Activated CD4-positive, alpha-beta T cell treated with anti-CD3 and anti-CD28 coated beads, Interleukin-10, Interleukin-2, amounts not matched to agents 100 ng/mL and 50 ng/mL, durations not matched to agents 16 hours and 8 hours (primary cell): ENCODE measurements around the gene METTL21C.

ENCODE experiments used
- DNase-seq: peaks from one replicate; pipeline ENCODE4 v3.0.0-alpha.2; 2020

The METTL21C gene

DNA sequence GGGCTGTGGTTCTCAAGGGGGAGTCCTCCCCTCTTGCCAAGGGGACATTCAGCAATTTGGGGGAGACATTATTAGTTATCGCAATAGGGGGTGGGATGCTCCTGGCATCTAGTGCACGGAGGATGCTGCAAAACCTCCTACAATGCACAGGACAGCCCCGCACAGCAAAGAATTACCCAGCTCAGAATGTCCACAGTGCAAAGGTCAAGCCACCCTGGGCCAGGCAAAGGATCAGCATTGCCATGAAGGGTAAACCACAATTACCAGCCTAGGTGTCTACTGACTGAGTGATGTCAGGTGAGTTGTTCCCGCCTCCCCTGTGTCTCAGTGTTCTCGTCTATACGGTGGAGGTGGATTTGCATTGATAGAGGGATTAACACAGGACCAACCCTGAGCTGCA lies 2.4 kb upstream of the METTL21C start:
- no peak for DNase-seq

DNA sequence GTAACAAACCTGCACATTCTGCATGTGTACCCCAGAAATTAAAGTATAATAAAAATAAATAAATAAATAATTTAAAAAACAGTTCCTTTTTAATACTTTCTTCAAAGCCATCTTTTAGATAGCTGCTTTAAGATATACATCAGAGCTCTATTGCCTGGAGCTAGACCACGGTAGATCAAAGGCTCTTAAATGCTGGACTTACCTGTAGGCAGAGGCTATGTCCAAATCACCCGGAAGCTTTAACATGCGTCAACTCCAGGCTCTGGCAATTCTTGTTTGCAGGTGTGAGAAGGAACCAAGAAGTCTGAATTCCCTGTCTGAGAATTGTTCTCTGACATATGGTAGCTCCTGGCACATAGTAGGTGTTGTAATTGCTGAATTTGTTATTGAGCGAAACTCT lies 1.6 kb upstream of the METTL21C start:
- DNase-seq, result no peak

DNA sequence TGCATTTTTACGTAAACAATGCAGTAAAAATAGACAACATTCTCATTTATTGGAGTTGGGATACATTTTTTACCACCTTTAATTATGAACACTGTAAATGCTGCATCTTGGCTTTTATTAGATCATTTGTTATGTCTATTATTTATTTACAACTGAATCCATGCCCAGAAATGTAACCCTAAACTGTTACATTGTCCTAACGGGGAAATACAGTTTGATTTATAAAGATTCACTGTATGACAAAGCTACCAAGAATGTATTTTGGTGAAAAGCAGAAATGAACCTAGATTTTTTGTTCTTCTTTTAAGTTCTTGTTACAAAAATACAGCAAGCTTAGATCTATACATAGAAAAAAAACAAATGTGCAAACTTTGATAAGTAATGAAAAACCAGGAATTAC lies 1.1 kb downstream of the METTL21C start:
- no peak for DNase-seq

DNA sequence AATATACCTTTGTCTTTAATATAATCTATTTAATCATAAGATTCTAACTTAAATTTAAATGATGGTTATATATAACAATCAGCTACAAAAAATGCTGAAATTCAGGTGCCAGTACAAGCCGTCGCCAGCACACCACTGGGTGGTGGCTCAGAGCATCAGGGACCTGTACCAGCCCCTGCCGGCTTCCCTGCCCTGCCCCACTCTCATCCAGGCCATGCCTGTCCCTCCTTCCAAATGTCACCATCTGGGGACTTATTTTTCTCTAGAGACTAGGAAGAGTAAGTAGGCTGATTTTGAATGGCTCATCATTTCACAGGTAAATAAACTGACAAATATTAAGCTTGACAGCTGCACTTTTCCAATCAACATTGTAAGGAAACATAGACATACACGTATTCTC lies 1.6 kb downstream of the METTL21C start:
- DNase-seq, result no peak

DNA sequence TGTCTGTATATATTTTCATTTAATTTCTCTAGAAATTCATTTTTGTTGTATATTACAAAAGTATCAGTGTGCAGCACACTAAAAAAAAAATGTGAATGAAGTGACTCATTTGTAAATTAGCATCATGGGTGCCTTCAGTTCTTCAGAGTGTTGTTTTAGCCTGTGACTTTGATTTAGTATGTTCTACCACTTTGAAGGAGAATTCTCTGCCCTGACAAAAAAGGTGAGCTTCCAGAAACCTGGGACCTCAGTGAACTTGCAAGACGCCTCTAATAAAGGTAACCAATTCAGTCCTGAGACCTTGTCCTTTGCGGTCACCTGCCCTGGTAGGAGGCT lies 2.4 kb downstream of the METTL21C start:
- no peak for DNase-seq

DNA sequence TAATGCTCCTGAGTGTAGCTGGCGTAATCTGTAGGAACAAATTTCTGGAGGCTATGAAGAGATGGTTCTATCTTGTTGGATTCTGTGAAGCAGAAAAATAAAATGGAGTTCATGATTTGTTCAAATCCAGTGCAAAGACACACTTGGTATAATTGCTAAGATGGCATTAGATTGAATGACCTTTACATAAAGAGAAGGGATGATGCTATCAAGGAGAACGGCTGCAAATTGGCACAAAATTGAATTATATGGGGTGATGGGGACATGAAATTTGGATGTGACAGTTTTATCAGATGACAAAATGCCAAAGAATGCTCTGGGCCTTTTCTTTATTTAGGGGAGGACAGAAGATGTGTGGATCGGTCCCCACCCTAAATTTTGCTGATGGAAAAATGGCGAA lies 4.0 kb downstream of the METTL21C start:
- no peak for DNase-seq

DNA sequence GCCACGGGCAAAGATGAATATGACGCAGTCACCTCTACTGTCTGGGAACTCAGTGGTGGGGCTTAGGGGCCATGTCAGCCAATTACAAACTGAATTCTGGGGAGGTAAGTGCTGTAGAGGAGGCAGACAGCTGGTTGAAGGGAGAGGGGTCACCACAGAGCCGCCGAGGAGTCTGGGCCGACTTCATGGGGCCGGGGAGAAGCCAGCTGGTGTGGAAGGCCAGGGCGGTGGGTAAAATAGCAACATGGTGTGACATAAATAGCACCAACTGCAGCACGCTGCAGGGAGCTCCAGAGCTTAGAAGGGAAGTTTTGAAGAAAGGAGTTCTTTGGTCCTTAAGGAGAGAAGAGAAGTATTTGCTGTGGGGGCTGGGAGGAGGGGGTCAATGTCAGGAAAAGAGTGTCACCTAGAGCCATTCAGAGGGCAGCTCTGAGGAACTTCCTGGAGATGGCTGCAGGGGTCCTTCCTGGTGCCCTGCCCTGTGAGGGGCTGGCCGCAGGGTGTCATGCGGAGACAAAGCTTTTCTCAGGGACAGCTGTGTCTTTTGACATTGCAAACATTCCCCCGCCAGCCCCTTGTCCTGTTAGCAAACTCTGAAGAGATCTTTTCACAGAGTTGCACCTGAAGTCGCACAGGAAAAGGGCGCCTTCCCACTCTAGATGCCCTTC lies 6.4 kb downstream of the METTL21C start:
- no peak for DNase-seq

DNA sequence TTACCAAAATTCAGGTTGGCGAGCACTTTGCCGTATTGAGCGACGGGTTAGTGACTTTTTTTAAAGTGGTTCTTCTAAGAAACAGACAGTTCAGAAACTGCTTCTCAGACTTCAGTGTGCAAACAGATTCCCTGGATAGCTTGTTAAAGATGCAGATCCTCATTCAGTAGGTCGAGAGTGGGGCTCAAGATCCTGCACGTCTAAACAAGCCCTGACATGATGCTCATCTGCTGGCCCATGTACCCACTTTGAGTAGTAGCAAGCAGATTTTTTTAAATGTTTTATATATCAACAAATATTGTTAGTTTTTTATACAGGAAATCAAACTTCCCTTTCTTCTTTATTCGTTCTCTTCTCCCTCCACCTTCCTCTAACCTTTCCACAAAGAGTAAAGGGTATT lies 7.3 kb downstream of the METTL21C start:
- DNase-seq, result no peak

DNA sequence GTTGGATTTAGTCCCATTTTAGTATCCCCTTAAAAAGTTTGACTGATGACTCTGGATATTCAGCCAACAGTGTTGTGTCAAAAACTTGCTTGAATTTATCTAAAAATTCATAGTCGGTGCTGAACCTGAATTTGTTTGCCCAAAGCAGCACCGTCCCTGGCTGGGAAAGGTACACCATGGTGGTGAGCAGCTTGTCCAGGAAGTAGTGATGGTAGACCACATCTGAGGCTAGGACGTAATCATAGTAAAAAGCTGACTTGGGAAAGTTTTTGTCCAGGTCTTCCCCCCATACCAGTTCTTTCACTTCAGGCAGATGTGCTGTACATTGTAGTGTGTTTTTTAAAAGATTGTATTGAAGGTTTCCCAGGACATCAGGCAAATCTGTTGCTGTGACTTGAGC lies 8.8 kb downstream of the METTL21C start:
- peak; percentile 9 for DNase-seq

DNA sequence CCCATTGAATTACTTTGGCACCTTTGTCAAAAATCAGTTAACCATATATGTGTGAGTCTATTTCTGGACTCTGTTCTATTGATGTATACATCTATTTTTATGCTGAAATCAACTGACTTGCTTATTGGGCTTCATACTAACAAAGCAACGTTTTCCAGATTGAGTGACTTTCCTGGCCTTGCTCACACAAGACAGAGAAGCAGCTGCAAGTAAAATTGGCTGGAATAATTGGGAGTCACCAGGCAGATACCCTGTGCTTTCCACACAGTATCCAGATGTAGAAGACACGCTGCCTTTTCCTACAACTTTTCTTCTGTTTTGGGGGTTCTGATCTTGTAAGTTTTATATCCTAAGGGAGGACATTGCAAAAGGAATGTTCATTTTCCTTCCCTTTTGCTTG lies 11.2 kb downstream of the METTL21C start:
- DNase-seq, result no peak

DNA sequence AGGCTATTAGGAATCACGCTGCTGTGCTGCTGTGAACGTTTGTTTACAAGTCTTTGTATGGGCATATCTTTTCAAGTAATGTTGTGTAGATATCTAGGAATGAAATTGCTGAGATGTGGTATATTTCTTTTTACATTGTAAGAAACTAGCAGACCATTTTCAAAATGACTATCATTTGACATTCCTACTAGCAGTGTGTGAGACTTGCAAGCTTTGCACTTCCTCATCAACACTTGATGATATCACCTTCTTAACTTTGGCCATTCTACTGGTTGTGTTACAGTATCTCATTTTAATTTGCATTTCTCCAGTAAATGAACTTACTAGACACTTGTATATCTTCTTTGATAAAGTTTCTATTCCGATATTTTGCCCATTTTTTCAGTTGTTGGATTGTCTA lies 12.1 kb downstream of the METTL21C start:
- peak; percentile 26 for DNase-seq

DNA sequence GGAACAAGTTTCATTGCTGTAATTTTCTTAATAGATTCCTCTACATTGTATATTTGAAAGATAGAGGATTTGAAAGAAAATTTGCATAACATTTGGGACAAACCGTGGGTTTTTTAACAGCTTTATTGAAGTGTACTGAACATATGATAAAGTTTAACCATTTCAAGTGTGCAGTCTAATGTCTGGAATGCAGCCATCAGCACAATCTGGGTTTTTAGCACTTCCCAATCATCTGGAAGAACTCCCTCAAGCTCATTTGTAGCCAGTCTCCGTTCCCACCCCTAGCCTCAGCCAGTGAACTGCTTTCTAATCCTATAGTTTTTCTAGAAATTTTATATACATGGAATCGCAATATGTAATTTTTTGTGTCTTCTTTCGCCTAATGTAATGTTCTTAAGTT lies 12.6 kb downstream of the METTL21C start:
- no peak for DNase-seq

DNA sequence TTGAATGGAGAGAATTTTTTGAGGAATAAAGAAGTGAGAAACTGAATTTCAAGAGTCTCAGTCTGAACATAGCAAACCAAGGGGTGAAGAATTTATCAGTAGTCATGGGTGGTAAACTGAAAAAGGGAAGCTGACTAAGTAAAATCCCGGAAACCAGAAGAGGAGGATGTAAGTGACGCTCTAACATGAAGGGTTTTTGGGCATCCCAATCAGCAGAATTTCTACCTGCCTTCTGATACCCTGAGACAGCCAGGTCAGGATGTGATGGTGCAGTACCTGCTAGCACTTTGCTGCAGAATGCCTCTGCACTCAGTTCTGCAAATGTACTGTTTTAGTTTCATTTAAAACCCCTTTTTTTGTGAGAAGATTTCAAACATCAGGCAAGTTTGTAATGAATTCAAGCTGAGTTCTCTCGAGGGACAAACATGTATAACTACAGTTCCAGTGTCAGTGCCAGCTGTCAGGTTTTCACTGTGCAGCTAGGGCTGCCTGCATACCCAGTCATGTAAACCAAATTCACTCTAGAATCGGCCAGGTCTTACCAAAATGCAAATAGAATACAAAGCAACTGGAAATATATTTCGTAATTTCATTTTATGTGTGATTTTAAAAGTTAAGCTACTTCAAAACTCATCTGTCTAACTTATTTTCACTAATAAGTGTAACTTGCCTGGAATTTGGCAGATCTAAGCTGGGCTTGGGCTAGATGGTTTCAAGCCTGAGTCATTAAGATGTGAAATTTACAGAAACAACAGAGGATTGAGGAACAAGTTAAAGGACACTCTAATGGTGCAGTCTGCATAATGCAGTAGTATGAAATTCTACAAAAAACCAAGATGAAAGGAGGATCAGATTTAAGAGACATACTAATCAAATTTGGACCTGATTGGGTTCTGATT lies 13.8 kb downstream of the METTL21C start:
- peak; percentile 26 for DNase-seq

DNA sequence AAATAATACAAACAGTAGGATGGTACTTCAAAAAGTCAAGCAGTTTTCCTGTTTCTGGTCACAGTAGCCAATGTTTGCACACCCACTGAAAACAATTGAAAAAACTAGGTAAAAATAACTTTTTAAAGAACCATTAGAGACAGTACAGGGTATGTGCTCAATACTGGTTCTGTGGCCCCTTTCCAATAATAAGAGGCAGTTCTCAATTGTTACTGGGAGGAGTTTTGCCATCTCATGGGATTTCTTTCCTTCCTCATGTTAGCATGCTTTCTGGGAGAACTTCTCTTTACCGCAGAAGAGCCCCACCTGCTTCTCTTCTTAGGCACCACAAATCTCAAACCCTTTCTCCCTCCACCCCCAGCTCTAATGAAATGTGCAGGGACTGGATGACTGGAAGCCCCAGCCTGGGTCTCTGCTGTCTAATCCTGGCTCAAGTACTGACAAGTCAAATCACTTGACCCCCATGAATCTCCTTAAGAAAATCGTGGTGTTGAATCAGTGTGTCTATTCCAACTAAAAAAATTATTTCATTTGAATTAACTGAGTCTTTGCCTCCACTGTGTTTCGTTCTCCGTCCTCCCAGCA lies 14.6 kb downstream of the METTL21C start:
- no peak for DNase-seq

DNA sequence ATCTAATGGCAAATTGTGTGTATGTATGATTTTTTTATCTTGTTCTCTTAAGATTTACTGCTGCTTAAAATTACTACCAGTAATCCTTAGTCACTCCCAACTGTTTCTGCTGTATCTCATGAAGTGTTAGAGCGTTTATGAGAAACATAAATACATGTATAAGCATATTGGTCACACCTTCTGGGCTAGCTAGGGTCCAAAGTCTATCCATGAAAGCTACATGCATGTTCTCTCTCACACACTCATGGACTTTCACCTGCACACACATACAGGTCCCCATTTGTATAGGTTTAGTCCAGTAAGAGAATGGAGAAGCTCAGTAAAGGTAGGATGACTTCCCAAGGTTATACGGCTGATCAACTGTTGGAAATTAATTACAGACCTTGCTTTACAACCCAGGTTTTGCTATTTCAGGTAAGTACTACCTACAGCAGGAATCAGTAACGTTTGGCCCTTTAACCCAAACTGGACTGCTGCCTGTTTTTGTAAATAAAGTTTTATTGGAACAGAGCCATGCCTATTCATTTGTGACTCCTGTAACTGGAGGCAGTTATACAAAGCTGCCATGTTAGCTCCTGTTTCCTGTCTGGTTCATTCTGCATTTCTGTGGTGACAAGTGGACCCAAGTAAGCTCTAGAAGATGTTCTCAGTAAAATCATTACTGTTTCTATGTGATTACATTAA lies 15.3 kb downstream of the METTL21C start:
- DNase-seq, result peak; percentile 20

DNA sequence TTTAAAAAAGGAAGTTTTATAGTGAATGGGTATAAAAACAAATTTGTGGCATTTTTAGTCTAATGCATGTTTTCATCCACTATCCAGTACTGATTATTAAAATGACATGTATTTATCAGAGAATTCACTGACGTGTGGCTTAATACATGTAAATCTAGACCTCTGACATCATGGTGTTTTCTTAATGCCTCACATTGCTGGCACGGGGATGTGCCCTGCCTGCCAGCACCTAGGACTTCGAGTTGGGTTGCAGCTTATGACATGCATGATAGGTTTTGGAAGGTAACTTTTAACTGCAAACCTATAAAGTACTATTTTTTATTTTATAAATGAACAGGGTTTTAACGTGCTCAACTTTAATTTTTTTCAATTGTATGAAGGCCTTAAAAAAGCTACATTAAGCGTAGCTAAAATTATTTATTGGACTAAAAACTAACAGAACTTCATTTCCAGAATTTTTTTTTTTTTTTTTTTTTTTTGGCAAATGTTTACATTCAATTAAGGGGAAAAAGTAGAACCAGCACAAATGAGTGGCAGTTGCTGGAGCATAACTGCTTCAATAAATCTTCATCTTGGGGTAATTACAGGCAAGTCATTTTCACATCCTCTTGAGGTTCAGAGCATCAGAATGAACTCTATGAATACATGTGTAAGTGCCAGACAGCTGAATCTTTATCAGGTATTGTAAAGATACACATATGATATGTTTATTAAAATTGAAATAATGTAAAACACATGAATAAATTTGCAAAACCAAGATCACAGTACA lies 16.3 kb downstream of the METTL21C start:
- DNase-seq, result no peak

DNA sequence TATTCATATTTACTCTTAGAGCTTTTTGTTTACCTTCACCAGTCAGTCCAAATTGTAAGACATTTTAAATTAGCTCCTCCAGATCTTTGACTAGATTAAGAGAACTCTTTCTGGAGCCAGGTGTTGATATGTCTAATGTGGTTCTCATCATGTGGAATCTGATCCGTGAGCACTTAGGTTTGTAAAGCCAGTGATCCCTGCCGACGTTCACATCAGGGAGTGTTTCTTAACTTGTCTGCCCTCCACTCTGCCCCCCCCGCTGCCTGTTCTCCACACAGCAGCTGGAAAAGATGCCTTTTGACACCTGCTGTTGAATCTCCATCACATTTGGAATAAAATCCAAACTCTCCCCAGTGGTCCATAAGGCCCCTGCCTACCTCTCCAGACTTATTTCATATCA lies 17.7 kb downstream of the METTL21C start:
- DNase-seq, result no peak

DNA sequence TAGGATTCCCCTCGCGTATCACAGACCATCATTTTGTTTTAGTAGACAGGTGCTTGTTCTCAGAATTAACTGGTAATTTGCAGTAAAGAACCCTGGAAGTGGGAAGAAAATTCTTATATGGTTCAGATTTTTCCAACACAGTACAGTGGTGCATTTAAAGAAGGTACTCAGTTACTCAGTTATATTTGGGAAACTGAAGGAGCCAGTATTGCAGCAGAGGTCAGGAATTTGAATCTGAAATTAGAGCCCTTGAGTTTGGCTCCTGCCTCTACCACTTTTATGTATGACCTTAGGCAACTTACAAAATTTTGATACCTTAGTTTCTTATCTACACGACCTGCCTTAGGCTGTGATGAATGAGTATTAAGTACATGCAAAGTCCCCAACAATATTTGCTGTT lies 19.7 kb downstream of the METTL21C start:
- DNase-seq, result no peak

DNA sequence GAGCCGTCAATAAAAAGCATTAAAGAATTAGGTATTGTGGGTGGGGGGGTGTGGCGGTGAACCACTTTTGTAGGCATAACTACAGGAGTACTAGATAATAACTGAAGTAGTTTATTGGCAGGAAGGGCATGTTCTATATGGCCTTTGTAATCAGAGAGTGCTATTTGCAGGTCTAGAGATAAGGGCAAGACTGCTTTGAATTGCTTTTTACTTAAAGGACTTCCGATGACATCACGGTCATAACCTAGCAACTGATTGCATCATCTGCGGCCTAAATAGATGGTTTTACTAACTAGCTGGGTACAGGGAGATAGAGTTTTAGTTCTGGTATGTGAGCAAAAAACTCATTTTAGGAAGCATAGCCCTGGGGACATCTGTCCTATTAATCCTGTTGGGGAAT lies 24.7 kb downstream of the METTL21C start:
- no peak for DNase-seq

DNA sequence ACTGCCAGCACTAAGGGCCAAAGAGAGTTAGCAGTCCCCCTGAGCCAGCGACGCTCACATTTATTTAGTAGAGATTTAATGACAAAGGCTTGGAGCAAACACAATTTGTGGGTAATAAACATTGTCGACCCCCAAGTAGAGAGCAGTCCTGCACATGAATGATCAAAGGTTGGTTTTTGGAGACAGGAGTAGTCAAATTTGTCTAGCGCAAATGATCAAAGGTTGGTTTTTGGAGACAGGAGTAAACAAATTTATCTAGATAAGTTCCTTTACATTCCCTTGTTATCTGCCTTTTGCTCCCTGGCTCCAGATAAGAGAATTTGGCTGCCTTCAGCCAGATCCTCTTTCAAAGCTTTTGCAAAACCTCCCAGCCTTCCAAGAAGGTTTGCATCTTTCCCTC lies 26.9 kb downstream of the METTL21C start:
- no peak for DNase-seq

DNA sequence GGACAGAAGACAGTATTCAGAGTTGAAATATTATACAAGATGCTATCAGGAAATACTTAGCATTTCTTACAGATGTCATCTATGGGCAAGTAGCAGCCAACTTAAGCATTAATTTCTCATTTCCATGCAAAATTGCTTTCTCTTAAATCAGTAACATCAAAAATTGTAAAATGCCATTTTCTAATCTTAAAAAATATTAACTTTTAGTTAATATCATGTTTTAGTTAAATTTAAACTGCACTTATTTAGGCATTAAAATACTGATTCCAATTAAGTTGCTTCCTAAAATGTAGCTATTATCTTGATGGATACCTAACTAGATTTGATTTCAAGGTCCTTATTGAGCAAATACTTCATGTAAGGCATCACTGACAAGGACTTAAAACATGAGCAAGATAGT lies 27.8 kb downstream of the METTL21C start:
- no peak for DNase-seq

DNA sequence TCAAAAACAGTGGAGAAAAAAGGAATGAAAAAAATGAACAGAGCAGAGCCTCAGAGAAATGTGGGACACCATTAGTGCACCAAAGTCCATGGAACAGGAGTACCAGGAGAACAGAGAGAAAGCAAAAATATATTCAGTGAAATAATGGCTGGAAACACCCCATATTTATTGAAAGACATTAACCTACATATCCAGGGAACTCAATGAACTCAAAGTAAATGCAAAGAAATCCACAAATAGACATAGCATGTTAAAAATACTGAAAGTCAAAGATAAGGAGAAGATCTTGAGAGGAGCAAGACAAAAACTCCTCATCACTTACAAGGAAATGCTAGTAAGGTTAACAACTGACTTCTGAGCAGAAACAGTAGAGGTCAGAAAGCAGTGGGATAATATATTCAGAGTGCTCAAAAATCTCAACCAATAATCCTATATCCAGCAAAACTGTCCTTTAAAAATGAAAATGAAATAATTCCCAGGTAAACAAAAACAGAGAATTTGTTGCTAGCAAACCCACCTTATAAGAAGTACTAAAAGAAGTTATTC lies 35.6 kb downstream of the METTL21C start:
- no peak for DNase-seq

DNA sequence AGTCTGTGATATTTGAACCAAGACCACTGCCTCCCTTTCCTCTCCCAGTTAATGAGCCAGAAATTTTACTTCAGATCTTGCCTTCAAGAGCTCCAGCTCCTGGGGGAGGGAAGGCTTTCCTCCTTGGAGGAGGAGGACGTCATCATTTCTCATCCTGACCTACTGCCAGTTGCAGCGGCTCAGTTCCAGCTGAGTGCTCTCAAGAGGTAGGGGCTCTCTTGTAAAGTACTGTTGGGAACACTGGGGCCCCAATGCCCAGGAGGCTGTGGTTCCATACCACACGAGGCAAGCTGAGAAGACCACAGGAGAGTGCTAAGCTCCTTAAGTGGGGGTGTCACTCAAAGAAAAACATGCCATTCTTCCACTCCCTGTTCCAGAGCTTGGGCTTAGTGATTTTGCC lies 36.2 kb downstream of the METTL21C start:
- DNase-seq, result no peak
